A172 (cell line): ENCODE measurements around the gene SULT2A1. TPM values are rescaled to one million over a fixed set of nuclear protein-coding genes. Genes with fewer than 3 reads are reported as not detected.
"Not testable (repeated sequence)": the region's sequence is repeated elsewhere in the genome, so short reads cannot be mapped to it uniquely, and the experiment has no call there.

Experiments used
- DNase-seq: peaks from one replicate; pipeline ENCODE4 v3.0.0-alpha.2; 2015; ENCODE audit warnings: low spot score
- total RNA-seq: library from RNA; depleted of rRNA; stranded (reverse); fragments of >200 nt; shearing (Covaris generic); gene quantifications from 2 replicates; pipeline ENCODE4 v1.2.3, GENCODE V29; 2014; rRNA removed

The SULT2A1 gene, protein sequence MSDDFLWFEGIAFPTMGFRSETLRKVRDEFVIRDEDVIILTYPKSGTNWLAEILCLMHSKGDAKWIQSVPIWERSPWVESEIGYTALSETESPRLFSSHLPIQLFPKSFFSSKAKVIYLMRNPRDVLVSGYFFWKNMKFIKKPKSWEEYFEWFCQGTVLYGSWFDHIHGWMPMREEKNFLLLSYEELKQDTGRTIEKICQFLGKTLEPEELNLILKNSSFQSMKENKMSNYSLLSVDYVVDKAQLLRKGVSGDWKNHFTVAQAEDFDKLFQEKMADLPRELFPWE
- total RNA-seq = not detected in 2 replicates

DNA sequence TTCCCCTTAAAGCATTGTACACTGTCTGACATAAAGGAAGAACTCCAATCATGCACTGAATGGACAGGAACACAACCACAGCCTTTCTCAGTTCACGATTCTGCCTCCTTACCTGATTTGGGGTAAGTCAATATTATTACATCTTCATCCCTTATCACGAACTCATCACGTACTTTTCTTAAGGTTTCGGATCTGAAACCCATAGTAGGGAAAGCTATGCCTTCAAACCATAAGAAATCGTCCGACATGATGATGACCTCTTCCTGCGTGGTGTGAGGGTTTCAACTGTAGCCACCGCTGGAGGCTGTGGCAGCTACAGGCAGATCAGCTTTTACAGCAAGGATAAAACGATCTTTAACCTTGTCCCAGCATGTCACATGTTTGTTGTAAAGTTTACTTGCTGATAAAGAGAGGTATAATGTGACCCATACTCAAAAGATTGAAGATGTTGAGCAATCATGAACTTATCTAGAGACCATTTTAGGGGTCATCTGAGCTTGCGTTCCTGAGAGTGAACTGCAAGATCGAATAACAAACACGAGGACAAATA is at the start of gene SULT2A1:
SULT2A1 (minus strand) TSS at position 306 of the 550 bp plus-strand sequence; CDS start at position 248, 58 bp downstream.
- DNase-seq = no peak

DNA sequence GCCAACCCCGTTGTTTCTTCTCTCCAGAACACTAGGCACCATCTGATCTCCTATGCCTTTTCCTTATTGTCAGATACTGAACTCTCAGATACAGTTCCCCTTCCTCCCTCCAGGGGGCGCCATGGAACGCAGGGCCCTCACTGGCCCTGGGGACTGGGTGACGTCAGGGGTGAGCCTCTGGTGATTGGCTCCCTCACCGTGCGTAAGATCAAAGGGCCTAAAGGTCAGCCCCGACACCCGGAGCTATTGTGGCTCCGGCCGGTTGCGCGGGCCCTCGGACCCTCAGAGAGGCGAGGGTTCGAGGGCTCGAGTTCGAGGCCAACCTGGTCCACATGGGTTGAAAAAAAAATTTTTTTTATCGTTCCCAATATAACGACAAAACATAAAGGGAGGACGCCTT is 42.5 kb upstream of the SULT2A1 start:
- DNase-seq = not testable (repeated sequence)

DNA sequence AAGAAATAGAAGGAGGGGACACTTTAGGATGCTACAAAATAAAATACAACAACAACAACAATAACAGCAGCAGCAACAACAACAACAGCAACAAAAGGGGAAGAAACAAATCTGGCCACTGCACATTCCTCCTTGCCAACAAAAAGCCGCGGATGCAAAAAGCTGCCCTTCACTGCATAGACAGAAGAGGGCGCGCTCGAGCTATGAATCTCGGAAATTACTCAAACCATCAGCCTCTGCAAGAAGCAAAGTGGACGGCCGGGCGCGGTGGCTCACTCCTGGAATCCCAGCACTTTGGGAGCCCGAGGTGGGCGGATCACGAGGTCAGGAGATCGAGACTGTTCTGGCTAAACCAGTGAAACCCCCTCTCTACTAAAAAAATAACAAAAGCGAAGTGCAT is 34.0 kb upstream of the SULT2A1 start:
- DNase-seq = not testable (repeated sequence)

DNA sequence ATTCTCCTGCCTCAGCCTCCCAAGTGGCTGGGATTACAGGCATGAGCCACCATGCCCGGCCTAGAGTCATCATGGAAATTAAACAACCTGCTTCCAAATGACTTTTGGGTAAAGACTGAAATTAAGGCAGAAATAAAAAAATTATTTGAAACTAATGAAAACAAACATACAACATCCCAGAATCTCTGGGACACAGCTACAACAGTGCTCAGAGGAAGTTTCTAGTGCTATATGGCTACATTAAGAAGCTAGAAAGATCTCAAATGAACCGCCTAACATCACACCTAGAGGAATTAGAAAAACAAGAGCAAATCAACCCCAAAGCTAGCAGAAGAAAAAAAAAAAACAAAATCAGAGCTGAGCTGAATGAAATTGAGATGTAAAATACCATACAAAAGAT is 24.1 kb upstream of the SULT2A1 start:
- not testable (repeated sequence) for DNase-seq

DNA sequence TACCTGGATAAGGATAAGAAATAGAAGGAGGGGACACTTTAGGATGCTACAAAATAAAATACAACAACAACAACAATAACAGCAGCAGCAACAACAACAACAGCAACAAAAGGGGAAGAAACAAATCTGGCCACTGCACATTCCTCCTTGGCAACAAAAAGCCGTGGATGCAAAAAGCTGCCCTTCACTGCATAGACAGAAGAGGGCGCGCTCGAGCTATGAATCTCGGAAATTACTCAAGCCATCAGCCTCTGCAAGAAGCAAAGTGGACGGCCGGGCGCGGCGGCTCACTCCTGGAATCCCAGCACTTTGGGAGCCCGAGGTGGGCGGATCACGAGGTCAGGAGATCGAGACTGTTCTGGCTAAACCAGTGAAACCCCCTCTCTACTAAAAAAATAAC is 23.2 kb upstream of the SULT2A1 start:
- not testable (repeated sequence) for DNase-seq

DNA sequence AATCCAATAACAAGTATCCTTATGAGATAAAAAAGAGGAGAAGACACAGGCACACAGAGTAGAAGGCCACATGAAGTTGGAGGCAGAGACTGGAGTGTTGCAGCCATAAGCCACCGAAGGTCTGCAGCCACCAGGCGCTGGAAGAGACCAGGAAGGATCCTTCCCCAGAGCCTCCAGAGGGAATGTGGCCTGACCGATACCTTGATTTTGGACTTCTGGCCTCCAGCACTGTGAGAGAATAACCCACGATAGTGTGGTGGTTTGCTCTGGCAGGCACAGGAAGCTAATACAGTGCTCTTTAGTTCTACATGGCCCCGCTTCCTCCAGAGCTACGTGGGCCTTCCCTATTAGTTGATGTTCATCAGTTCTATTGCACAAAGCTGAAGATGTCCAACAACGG is 15.3 kb upstream of the SULT2A1 start:
- no peak for DNase-seq

DNA sequence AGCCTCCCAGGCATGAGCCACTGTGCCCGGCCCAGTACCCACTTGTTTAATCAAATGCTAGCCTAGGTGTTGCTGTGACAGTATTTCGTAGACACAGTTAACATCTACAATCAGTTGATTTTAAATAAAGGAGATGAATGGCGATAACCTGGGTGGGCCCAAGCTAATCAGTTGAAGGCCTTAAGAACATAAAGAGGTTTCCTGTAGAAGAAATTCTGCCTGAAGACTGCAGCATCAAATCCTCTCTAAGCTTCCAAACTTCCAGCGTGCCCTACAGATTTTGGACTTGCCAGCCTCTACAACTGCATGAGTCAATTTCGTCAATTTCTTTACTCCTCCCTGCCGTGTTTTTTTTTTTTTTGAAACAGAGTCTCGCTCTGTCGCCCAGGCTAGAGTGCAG is 13.2 kb upstream of the SULT2A1 start:
- DNase-seq = no peak

DNA sequence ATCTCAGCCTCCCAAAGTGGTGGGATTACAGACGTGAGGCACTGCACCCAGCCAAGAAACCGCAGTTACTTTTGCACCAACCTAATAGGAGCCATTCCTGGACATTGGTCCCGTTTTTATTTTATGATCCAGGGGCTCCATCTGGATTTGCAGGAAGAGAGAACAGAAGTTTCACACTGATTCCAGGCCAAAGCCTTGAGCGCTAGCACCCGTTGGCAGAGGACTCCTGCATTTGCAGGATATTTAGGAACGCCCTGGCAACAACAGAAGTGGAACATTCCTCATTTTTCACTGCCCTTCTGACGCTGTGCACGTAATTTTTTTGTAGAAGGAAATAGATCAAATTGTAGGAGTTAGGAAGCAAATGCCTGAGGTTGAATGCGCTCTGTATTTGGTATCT is 11.7 kb upstream of the SULT2A1 start:
- no peak for DNase-seq

DNA sequence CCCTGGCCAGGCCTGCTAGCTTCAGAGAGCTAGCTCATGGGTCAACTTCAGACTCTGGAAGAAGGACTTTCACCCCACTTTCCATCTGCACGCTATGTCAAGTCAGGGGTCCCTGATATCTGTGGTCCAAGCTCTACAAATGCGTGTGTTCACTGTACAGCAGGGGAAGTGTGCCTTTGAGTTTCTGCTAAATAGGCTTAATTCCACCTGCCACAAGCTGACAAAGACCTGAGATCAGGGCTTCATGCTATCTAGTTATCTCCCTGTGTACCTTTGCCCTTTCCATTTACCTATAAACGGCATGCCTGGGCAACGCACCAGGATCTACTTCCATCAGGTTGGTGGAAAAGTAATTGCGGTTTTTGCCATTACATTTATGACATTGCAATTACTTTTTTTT is 10.7 kb upstream of the SULT2A1 start:
- DNase-seq = no peak

DNA sequence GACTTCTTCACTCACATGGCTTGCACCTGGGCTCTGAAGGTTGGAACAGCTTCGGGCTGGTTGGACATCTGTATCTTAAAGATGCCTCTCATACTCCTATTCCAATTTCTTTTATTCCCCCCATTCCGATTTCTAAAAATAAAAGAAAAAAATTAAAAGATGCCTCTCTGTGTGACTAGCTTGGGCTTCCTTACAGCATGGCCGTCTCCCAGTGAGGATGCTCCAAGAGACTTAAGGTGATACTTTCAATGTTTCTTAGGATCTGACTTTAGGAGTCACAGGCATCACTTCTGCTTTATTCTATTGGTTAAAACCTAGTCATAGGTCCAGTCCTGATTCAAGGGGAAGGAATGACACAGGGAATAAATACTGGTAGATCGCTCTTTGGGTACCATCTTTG is 9.9 kb upstream of the SULT2A1 start:
- no peak for DNase-seq

DNA sequence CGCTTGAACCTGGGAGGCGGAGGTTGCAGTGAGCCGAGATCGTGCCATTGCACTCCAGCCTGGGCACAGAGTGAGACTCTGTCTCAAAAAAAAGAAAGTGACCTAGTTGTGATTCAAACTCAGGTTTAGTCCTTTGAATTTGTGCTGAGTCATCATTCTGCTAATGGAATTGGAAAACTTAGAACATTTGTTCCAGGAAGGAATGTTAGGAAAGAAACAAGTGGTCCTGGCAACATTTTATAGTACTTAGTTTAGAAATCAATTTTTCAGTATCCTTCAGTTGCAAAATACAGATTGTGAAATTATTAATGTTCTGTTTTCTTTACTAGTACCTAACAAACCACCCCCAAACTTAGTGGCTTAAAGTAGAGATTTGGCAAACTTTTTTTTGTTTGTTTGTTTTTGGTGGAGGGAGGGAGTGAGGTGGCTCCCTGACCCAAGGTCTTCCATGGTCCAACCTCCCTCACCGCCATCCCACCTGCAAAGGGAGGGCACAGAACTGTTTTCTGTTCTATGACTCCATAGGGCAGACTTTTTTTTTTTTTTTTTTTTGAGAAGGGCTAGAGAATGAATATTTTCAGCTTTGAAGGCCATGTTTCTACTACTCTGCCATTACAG is 9.2 kb upstream of the SULT2A1 start:
- no peak for DNase-seq

DNA sequence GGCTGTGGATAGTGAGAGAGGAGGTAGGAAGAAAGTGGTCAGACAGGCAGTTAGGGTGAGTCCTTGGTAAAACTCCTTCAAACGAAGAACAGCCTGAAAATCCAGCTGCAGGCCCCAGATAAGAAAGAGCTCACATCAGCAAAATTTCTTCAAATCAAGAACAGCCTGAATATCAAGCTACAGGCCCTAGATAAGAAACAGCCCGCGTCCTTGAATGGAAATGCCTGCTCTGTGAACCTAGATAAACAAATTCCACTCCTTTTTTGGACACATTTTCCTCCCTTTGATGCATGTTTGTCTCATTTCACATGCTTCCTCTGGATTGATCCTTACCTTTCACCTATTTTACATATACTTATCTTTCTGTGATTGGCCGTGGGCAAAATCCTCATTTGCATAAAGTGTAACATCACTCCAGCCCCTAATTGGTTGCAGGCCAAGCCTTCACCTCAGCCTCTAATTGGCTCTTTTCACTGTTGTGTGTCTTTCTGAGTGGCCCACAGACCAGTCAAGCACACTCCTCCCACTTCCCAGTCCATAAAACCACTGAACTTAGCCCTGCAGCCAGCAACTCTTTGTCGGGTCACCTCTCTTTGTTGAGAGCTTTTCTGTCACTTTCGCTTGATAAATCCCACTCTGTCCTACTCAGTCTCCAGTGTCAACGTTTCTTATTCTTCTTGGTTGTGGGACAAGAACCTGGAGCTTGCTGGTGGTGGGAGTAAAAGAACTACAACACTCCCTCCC is 6.0 kb upstream of the SULT2A1 start:
- DNase-seq = no peak

DNA sequence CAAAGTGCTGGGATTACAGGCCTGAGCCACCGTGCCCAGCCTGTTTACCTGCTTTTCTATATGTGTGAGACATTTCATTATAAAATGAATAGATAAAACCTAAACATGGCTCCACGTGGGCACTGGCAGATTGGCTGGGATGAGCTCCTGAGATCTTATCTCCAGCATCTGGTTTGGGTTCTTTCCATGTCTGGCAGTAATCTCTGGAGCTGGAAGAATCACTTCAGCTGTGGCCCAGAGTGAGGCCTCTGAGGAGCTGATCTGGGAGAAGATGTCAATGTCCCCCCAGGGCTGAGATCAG is 5.5 kb upstream of the SULT2A1 start:
- DNase-seq = no peak

DNA sequence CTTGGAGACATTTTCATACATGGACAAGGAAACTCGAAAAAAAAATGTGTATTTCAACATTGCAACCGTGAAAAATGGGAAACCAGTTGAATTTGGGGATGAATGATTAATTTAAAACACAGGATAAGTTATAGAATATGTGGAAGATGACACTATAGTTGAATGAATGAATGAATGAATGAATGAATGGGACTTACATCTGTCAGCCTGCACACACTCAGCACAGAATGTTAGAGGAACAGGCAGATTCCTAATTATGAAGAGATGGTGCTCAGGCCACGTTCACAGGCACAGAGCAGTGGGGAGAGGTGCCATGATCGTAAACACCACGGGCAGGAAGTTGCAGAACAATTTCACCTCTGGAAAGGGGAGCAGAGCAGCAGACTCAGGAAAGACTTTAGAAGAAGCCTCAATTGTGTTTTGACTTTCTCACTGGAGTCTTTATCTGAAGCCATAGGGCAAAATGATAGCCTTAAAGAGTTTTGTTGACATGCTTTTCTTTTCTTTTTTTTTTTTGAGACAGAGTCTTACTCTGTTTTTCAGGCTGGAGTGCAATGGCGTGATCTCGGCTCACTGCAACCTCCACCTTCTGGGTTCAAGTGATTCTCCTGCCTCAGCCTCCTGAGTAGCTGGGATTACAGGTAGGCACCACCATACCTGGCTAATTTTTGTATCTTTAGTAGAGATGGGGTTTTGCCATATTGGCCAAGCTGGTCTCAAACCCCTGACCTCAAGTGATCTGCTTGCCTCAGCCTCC is 4.9 kb upstream of the SULT2A1 start:
- DNase-seq = no peak

DNA sequence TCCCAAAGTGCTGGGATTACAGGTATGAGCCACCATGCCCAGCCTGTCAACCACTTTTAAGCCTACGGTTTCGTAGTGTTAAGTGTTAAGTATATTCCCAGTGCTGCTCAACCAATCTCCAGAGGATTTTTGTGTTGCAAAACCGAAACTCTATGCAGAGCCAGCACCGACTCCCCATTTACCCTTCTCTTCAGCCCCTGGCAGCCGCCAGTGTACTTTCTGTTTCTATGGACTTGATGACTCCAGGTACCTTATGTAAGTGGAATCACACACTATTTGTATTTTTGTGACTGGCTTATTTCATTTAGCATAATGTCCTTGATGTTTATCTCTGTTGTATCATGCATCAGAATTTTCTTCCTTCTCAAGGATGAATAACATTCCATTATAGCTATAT is 1.1 kb downstream of the SULT2A1 start:
- DNase-seq = no peak

DNA sequence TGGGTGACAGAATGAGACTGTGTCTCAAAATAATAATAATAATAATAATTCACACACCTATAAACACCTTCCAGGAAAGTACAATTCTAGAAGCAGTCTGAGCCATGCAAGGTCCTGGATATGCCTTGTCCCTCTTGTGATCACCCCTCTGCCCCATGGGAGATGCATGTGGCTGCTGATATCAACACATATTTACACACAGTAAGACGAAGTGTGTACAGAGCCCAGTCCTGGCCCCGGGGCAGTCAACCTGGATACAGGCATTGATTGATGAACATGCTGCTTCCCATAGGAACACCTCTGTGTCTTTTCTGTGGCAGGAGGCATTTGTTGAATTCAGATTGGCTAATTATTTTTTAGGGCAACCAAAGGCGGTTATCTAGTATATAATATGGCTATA is 3.2 kb downstream of the SULT2A1 start:
- no peak for DNase-seq

DNA sequence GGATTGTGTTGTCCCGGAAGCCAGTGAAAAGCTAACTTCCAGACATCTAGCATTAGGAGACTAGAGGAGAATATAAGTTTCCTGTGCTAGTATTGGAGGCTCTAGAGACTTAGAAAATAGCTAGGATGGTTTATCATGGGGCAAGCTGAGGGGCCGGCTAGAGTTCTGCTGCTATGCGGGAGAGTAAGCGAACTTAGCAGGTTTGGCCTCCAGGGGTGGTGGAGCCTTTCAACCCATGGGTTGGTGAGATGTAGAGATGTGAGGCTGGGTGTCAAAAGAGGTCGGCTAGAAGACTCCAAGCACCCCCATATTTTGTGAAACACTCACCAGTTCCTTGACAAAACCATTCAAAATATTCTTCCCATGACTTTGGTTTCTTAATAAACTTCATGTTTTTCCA is 4.4 kb downstream of the SULT2A1 start:
- no peak for DNase-seq

DNA sequence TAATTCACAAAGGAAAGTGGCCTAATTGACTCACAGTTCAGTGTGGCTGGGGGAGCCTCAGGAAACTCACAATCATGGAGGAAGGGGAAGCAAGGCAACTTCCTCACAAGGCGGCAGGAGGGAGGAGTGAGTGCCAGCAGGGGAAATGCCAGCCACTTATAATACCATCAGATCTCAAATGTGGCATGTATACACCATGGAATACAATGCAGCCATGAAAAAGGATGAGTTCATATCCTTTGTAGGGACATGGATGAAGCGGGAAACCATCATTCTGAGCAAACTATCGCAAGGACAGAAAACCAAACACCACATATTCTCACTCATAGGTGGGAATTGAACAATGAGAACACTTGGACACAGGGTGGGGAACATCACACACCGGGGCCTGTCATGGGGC is 6.7 kb downstream of the SULT2A1 start:
- not testable (repeated sequence) for DNase-seq

DNA sequence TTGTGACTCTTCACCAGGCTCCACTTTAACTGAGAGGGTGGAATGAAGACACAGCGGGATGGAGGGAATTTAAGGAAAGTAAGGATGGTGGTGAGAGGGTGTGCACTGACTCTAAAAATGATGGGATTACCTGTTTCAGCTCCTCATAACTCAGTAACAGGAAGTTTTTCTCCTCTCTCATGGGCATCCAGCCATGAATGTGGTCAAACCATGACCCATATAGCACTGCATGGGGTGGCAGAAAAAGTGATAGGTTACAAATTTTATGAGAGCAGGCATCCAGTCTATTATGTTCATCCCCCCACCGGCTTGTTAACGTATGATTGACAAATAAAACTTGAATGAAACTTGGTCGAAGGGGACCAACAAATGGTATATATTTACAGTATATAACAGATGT is 7.2 kb downstream of the SULT2A1 start:
- DNase-seq = no peak

DNA sequence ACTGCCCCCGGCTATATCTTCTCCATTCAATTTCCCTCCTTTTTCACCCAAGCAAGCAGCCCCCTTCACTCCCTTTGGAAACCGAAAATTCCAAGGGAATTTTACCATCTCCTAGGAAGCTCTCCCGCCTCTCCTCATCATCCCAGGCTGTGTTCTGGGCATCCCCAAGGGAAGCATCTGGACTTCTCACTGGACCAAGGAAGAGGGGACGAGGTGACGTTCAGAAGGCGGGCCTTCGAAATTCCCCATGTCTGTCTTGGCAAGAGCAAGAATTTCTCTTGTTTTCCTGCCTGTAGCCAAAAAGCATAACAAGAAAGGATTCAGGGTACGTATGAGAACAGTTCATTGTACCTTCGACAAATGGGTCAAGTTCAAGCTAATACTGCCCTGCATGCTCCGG is 20.9 kb downstream of the SULT2A1 start:
- no peak for DNase-seq

DNA sequence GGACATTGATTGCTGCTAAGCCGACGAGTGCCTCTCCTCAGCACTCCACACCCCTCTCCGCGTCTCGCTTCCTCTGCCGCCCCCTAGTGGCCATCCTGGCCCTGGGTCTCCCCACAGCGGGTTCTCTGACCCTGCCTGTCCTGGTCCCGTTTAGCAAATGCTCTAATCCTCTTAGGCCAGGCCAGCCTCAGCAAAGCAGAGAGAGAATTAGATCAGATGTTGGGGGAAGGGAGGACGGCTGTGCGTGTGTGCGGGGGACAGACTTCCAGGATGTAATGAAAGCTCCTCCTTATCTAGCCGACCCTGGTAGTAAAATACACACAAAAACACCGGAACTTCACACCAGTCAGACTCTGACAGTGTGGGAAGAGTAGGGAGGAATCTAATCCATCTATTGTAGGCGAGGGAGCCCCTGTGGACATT is 22.6 kb downstream of the SULT2A1 start:
- peak; percentile 55 for DNase-seq

DNA sequence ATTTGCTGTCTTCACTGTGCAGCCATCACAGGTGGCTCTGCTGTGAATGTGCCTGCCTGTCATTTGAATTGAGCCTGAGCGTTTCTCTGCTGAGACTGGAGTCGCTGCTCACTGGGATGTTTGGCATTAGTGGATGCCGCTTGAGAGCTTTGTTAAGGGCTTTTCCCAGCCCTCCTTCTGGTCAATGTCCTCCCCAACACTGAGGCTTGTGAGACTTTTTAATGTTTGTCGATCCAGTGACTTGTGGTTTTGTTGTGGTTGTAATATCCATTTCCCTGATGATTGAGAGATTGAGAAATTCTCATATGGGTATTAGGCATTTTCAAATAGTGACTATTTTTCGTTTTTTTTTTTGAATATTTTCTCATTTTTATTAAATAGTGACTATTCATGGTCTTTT is 24.5 kb downstream of the SULT2A1 start:
- no peak for DNase-seq
